Measurements from ENCODE around the gene HOXD9.

HOXD9 gene

DNA sequence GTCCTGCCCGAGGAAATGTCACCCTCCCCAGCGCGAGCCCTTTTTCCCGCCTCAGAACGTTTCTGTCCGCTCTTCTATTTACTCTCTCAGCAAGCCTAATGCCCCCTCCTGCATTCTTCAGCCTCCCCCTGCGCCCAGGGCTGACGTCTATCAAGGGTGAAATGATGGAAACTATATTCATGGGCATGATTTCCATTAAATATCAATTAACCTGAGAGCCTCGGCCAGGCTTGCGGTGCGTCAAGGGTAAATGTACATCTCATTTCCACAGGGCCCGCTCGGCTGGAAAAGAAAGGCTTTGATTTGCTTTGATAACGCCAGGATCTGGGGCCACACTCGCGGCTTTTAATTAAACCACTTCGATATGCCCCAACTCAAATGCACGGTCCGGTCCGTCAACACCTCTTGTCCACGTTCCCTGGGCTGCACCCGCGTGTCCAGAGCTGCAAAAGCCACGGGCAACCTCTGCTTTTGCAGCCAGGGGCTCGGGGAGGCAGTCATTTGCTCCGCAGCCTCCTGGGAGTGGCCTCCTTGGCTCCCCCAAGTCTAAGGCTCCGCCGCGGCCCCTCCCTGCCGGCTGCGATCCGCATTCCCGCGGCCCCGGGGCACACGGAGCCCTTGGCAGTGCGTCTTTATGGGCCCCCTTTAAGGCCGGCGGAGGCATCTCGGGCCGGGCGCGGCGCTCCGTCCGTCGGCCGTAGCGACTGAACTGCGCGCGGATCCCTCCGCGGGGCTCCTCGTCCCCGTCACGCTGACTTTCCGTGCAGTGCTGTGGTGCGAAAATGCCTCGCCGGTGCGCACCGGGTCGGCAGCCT lies 6.7 kb downstream of the HOXD9 start, which contains the start of gene HOXD8:
Gene HOXD8 (plus strand): TSS at position 724 of the 815 bp plus-strand sequence. CDS start 662 bp downstream, outside the sequence.
- Histone ChIP-seq H3K4me1 (ENCODE audit: insufficient read depth, low read length, poor library complexity, severe bottlenecking) (no peaks in the 10 kb centered on the region), H3F3A (ENCODE audit: low read depth) (no peaks in the 10 kb centered on the region), H4K20me1 (ENCODE audit: insufficient read depth, low read length, poor library complexity, severe bottlenecking) (no peaks in the 10 kb centered on the region), H3K79me2 (ENCODE audit: insufficient read depth, low read length) (no peaks in the 10 kb centered on the region), H3K4me3 (ENCODE audit: low read length, poor library complexity, severe bottlenecking) (no peak within 1 kb of the TSS), H3K9me3 (ENCODE audit: insufficient read depth, low read depth, low read length) (no peaks in the 10 kb centered on the region), H2AFZ (ENCODE audit: low read length) (no peak within 1 kb of the TSS), H3K4me2 (ENCODE audit: low read depth, low read length, poor library complexity, severe bottlenecking) (no peak within 1 kb of the TSS), H3K36me3 (ENCODE audit: insufficient read depth, low read length) (no peaks in the 10 kb centered on the region), H3K9me2 (replicated peaks; ENCODE audit: low read depth, low read length) (no peaks in the 10 kb centered on the region), H3K9ac (ENCODE audit: low read depth, low read length, poor library complexity, severe bottlenecking) (no peak within 1 kb of the TSS), H3K27me3 (ENCODE audit: insufficient read depth, low read length, poor library complexity, severe bottlenecking) (no peaks in the 10 kb centered on the region)
- TF ChIP-seq CTCF (conservative IDR thresholded peaks at IDR 0.05; ENCODE audit: low read length) (no peak), EZH2phosphoT487 (IDR thresholded peaks at IDR 0.05; ENCODE audit: borderline replicate concordance) (no peak)

- Histone ChIP-seq H3K4me2 (ENCODE audit: low read depth, low read length, poor library complexity, severe bottlenecking) (no peak overlapping the region), H4K20me1 (ENCODE audit: insufficient read depth, low read length, poor library complexity, severe bottlenecking) (no peaks in the 10 kb centered on the region), H3K27me3 (ENCODE audit: insufficient read depth, low read length, poor library complexity, severe bottlenecking) (no peaks in the 10 kb centered on the region), H3K36me3 (ENCODE audit: insufficient read depth, low read length) (no peaks in the 10 kb centered on the region), H3K79me2 (ENCODE audit: insufficient read depth, low read length) (no peaks in the 10 kb centered on the region), H3F3A (ENCODE audit: low read depth) (no peaks in the 10 kb centered on the region), H3K9me3 (ENCODE audit: insufficient read depth, low read depth, low read length) (no peaks in the 10 kb centered on the region), H3K4me1 (ENCODE audit: insufficient read depth, low read length, poor library complexity, severe bottlenecking) (no peaks in the 10 kb centered on the region), H3K4me3 (ENCODE audit: low read length, poor library complexity, severe bottlenecking) (no peak overlapping the region), H3K9ac (ENCODE audit: low read depth, low read length, poor library complexity, severe bottlenecking) (no peak overlapping the region), H3K9me2 (replicated peaks; ENCODE audit: low read depth, low read length) (no peaks in the 10 kb centered on the region), H2AFZ (ENCODE audit: low read length) (no peak overlapping the region)
- TF ChIP-seq EZH2phosphoT487 (IDR thresholded peaks at IDR 0.05; ENCODE audit: borderline replicate concordance) = no peak
- no peak for TF ChIP-seq CTCF (conservative IDR thresholded peaks at IDR 0.05; ENCODE audit: low read length)
These were observed 7.3 kb downstream of the HOXD9 start for GRCh38 chr2:176129813-176130146.

DNA sequence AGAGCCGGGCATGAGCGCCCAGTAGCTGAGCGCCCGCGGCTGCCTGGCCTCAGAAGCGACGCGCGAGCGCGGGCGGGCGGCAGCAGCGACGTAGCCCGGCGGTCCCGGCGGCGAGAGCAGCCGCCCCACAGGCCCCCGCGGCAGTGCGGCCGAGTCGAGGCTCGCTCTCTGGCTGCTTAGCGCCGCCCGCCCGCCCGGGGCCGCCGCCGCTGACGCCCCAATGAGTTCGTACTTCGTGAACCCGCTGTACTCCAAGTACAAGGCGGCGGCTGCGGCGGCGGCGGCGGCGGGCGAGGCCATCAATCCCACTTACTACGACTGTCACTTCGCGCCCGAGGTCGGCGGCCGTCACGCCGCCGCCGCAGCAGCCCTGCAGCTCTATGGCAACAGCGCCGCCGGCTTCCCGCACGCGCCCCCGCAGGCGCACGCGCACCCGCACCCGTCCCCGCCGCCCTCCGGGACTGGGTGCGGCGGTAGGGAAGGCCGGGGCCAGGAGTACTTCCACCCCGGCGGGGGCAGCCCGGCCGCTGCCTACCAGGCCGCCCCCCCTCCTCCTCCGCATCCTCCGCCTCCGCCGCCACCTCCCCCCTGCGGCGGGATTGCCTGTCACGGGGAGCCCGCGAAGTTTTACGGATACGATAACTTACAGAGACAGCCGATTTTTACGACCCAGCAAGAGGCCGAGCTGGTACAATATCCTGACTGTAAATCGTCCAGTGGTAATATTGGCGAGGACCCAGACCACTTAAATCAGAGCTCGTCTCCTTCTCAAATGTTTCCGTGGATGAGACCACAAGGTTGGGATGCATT lies 7.8 kb downstream of the HOXD9 start:
- no peaks in the 10 kb centered on the region for H3F3A ChIP-seq (ENCODE audit: low read depth)

More for the DNA sequence above, 7.8 kb downstream of the HOXD9 start:
- no peaks in the 10 kb centered on the region for H3K4me1 ChIP-seq (ENCODE audit: insufficient read depth, low read length, poor library complexity, severe bottlenecking)
- no peaks in the 10 kb centered on the region for H3K27me3 ChIP-seq (ENCODE audit: insufficient read depth, low read length, poor library complexity, severe bottlenecking)
- no peaks in the 10 kb centered on the region for H3K9me3 ChIP-seq (ENCODE audit: insufficient read depth, low read depth, low read length)
- H3K4me3 ChIP-seq (ENCODE audit: low read length, poor library complexity, severe bottlenecking) = no peak overlapping the region
- no peak overlapping the region for H3K9ac ChIP-seq (ENCODE audit: low read depth, low read length, poor library complexity, severe bottlenecking)
- TF ChIP-seq EZH2phosphoT487 (IDR thresholded peaks at IDR 0.05; ENCODE audit: borderline replicate concordance) = no peak
- no peaks in the 10 kb centered on the region for H4K20me1 ChIP-seq (ENCODE audit: insufficient read depth, low read length, poor library complexity, severe bottlenecking)
- H2AFZ ChIP-seq (ENCODE audit: low read length) = no peak overlapping the region
- no peaks in the 10 kb centered on the region for H3K9me2 ChIP-seq (replicated peaks; ENCODE audit: low read depth, low read length)
- no peaks in the 10 kb centered on the region for H3K36me3 ChIP-seq (ENCODE audit: insufficient read depth, low read length)
- no peak overlapping the region for H3K4me2 ChIP-seq (ENCODE audit: low read depth, low read length, poor library complexity, severe bottlenecking)
- H3K79me2 ChIP-seq (ENCODE audit: insufficient read depth, low read length) = no peaks in the 10 kb centered on the region

All from Loucy (cell line).